Caco-2 (cell line): ENCODE measurements around the gene IFT81. TPM values are rescaled to one million over a fixed set of nuclear protein-coding genes. Genes with fewer than 3 reads are reported as not detected.

Experiments used
- BruUV-seq: library from RNA; stranded (reverse); fragments of 400-500 nt; replicated peaks from 2 replicates; lab custom pipeline; 2021; lab: Mats Ljungman, UMichigan
- CTCF ChIA-PET: fragments of 300-600 bp; sonication (Branson Sonifier 250); formaldehyde crosslinking; loops from one replicate; lab custom pipeline; 2022; ENCODE audit warnings: antibody characterized with exemption; lab: Charles Lee
- POLR2A ChIA-PET: fragments of 300-600 bp; sonication (Branson Sonifier 250); formaldehyde crosslinking; loops from one replicate; lab custom pipeline; 2022; ENCODE audit warnings: antibody characterized with exemption; lab: Charles Lee
- DNase-seq, 2 experiments: peaks; one replicate each; pipeline versions ENCODE4 v3.0.0 to v3.0.0-alpha.2; 2020 to 2022
- H3K27me3 ChIP-seq: replicated peaks from 2 replicates; pipeline ENCODE4 v1.6.0; 2011; ENCODE audit warnings: low read length; ENCODE audit not compliant: control insufficient read depth, insufficient read depth
- H3K36me3 ChIP-seq: 2 replicates; pipeline ENCODE4 v1.5.1; 2011; ENCODE audit warnings: low read length; ENCODE audit not compliant: control insufficient read depth, insufficient read depth
- H3K4me1 ChIP-seq: fragments of 250-450 bp; sonication (Bioruptor Pico); 2 replicates; pipeline ENCODE4 v1.5.1; 2020; ENCODE audit warnings: mild to moderate bottlenecking
- H3K4me3 ChIP-seq: 2 replicates; pipeline ENCODE4 v1.5.1; 2011; ENCODE audit warnings: low read depth, mild to moderate bottlenecking, control low read depth, low read length
- H3K9me3 ChIP-seq: fragments of 250-450 bp; sonication (Bioruptor Pico); 2 replicates; pipeline ENCODE4 v1.5.1; 2020; ENCODE audit warnings: mild to moderate bottlenecking, moderate library complexity
- H3K27ac Mint-ChIP-seq: one replicate; pipeline ENCODE4 v1.8.0; 2022; ENCODE audit warnings: mixed read lengths; ENCODE audit not compliant: unreplicated experiment
- H3K27me3 Mint-ChIP-seq: one replicate; pipeline ENCODE4 v1.8.0; 2022; ENCODE audit warnings: mixed read lengths; ENCODE audit not compliant: insufficient read depth, unreplicated experiment
- H3K36me3 Mint-ChIP-seq: one replicate; pipeline ENCODE4 v1.8.0; 2022; ENCODE audit warnings: mild to moderate bottlenecking, mixed read lengths; ENCODE audit not compliant: insufficient read depth, unreplicated experiment
- H3K4me1 Mint-ChIP-seq: one replicate; pipeline ENCODE4 v1.8.0; 2022; ENCODE audit warnings: low read depth, mixed read lengths; ENCODE audit not compliant: unreplicated experiment
- H3K4me3 Mint-ChIP-seq: one replicate; pipeline ENCODE4 v1.8.0; 2022; ENCODE audit warnings: mild to moderate bottlenecking, moderate library complexity, mixed read lengths; ENCODE audit not compliant: unreplicated experiment
- H3K9me3 Mint-ChIP-seq: one replicate; pipeline ENCODE4 v1.8.0; 2022; ENCODE audit warnings: mixed read lengths; ENCODE audit not compliant: unreplicated experiment
- CTCF ChIP-seq, 2 experiments: fragments of 200-600 bp in 1 of 2; IDR thresholded peaks; 1 replicate in 1 of 2; 2 replicates in 1 of 2; pipeline versions ENCODE4 v1.5.1 to v1.8.0; 2011 to 2022; ENCODE audit warnings: antibody characterized with exemption in 1 of 2, control low read depth in 1 of 2, inconsistent platforms in 1 of 2, low read depth in 1 of 2, low read length in 1 of 2, mild to moderate bottlenecking in 1 of 2, moderate library complexity in 1 of 2; ENCODE audit not compliant: insufficient read depth in 1 of 2, severe bottlenecking in 1 of 2, unreplicated experiment in 1 of 2
- intact Hi-C: fragments of 100-400 bp; cut with micrococcal nuclease; formaldehyde crosslinking; loops from one replicate; pipeline ENCODE4 v1.10.0; 2022; ENCODE audit not compliant: unreplicated experiment
- total RNA-seq: library from RNA; stranded (reverse); gene quantifications from 2 replicates; pipeline ENCODE4 v1.2.3, GENCODE V29; 2022

The IFT81 gene
- total RNA-seq, 1 experiment from 2014 or later = 5.9 TPM

- BruUV-seq = no TSS peak
- Histone ChIP-seq H3K27me3 (no peaks in the 10 kb centered on the region), H3K4me3 (no peak overlapping the region), H3K4me1 (no peaks in the 10 kb centered on the region), H3K9me3 (no peaks in the 10 kb centered on the region), H3K36me3 (no peaks in the 10 kb centered on the region)
- ChIA-PET CTCF (no interaction called here), POLR2A (no interaction called here)
- intact Hi-C loops = no loop called here
- Mint-ChIP-seq H3K27ac (no peak overlapping the region), H3K9me3 (no peaks in the 10 kb centered on the region), H3K27me3 (no peaks in the 10 kb centered on the region), H3K4me3 (no peak overlapping the region), H3K4me1 (no peaks in the 10 kb centered on the region), H3K36me3 (peaks cover 6% of the 10 kb centered on the region)
- no peak for DNase-seq
- TF ChIP-seq CTCF (IDR thresholded peaks at IDR 0.05; ENCODE audit: insufficient read depth in 1 of 2, low read depth in 1 of 2, low read length in 1 of 2, severe bottlenecking in 1 of 2, unreplicated experiment in 1 of 2) = no peak
Observed at GRCh38 chr12:110137786-110138185, 13.6 kb downstream of the IFT81 start.

DNA sequence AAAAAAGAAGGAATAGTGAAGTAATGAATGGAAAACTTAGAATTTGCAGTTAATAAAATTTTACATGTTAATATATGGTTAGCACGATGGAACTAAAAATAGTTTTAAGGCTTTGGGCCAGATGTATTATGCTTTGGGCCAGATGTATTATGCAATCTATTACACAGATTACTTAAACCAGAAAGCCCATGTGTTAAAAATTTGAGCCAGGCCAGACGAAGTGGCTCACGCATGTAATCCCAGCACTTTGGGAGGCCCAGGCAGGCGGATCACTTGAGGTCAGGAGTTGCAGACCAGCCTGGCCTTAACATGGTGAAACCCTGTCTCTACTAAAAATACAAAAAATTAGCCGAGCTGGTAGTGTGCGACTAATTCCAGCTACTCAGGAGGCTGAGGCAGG, 17.2 kb downstream of the IFT81 start:
- Mint-ChIP-seq H3K36me3 (peaks cover 6% of the 10 kb centered on the region), H3K4me1 (no peaks in the 10 kb centered on the region), H3K9me3 (no peaks in the 10 kb centered on the region), H3K4me3 (no peak overlapping the region), H3K27ac (no peak overlapping the region), H3K27me3 (no peaks in the 10 kb centered on the region)
- H3K4me3 ChIP-seq = no peak overlapping the region
- no TSS peak for BruUV-seq
- H3K9me3 ChIP-seq = no peaks in the 10 kb centered on the region
- no peaks in the 10 kb centered on the region for H3K27me3 ChIP-seq
- ChIA-PET CTCF (no interaction called here), POLR2A (no interaction called here)
- intact Hi-C loops = no loop called here
- DNase-seq = no peak
- TF ChIP-seq CTCF (IDR thresholded peaks at IDR 0.05; ENCODE audit: insufficient read depth in 1 of 2, low read depth in 1 of 2, low read length in 1 of 2, severe bottlenecking in 1 of 2, unreplicated experiment in 1 of 2) = no peak
- H3K4me1 ChIP-seq = no peaks in the 10 kb centered on the region
- no peaks in the 10 kb centered on the region for H3K36me3 ChIP-seq

- H3K27ac Mint-ChIP-seq = no peak overlapping the region
- Histone ChIP-seq H3K9me3 (no peaks in the 10 kb centered on the region), H3K36me3 (no peaks in the 10 kb centered on the region), H3K27me3 (no peaks in the 10 kb centered on the region), H3K4me3 (no peak overlapping the region), H3K4me1 (no peaks in the 10 kb centered on the region)
- H3K27me3 Mint-ChIP-seq = no peaks in the 10 kb centered on the region
- TF ChIP-seq CTCF (IDR thresholded peaks at IDR 0.05; ENCODE audit: insufficient read depth in 1 of 2, low read depth in 1 of 2, low read length in 1 of 2, severe bottlenecking in 1 of 2, unreplicated experiment in 1 of 2) = no peak
- no peaks in the 10 kb centered on the region for H3K4me1 Mint-ChIP-seq
- no peaks in the 10 kb centered on the region for H3K36me3 Mint-ChIP-seq
- intact Hi-C loops = no loop called here
- ChIA-PET CTCF (no interaction called here), POLR2A (no interaction called here)
- no TSS peak for BruUV-seq
- DNase-seq = no peak
- no peak overlapping the region for H3K4me3 Mint-ChIP-seq
- H3K9me3 Mint-ChIP-seq = no peaks in the 10 kb centered on the region
Observed at GRCh38 chr12:110146986-110147385, 22.8 kb downstream of the IFT81 start.
